HEK293T (cell line): ENCODE measurements around the gene DLX5.

Experiments used
- BHLHE40 ChIP-seq: fragments of 450-650 bp; IDR thresholded peaks from 2 replicates; pipeline ENCODE4 v1.6.1; 2016; ENCODE audit warnings: mild to moderate bottlenecking, moderate library complexity, borderline replicate concordance
- CTBP1 ChIP-seq: fragments of 450-650 bp; IDR thresholded peaks from 2 replicates; pipeline ENCODE4 v1.6.1; 2016; ENCODE audit warnings: borderline replicate concordance
- ELF4 ChIP-seq: fragments of 450-650 bp; IDR thresholded peaks from 2 replicates; pipeline ENCODE4 v1.6.1; 2017; ENCODE audit warnings: antibody characterized with exemption
- FOXA1 ChIP-seq: fragments of 450-650 bp; IDR thresholded peaks from 2 replicates; pipeline ENCODE4 v1.6.1; 2016; ENCODE audit warnings: mild to moderate bottlenecking
- FOXK2 ChIP-seq: fragments of 450-650 bp; IDR thresholded peaks from 2 replicates; pipeline ENCODE4 v1.6.1; 2016; ENCODE audit warnings: mild to moderate bottlenecking
- FOXM1 ChIP-seq: fragments of 450-650 bp; IDR thresholded peaks from 2 replicates; pipeline ENCODE4 v1.6.1; 2017; ENCODE audit warnings: mild to moderate bottlenecking, borderline replicate concordance
- HDGF ChIP-seq: fragments of 450-650 bp; IDR thresholded peaks from 2 replicates; pipeline ENCODE4 v1.6.1; 2017; ENCODE audit warnings: antibody characterized with exemption, borderline replicate concordance
- L3MBTL2 ChIP-seq: fragments of 450-650 bp; conservative IDR thresholded peaks from 2 replicates; pipeline ENCODE4 v1.6.1; 2016; ENCODE audit warnings: mild to moderate bottlenecking
- NFRKB ChIP-seq: fragments of 450-650 bp; IDR thresholded peaks from 2 replicates; pipeline ENCODE4 v1.6.1; 2016; ENCODE audit warnings: mild to moderate bottlenecking, moderate library complexity
- SP1 ChIP-seq: fragments of 450-650 bp; IDR thresholded peaks from 2 replicates; pipeline ENCODE4 v1.6.1; 2017
- SUZ12 ChIP-seq: fragments of 450-650 bp; IDR thresholded peaks from 2 replicates; pipeline ENCODE4 v1.6.1; 2016; ENCODE audit warnings: mild to moderate bottlenecking
- TARDBP ChIP-seq: fragments of 450-650 bp; IDR thresholded peaks from 2 replicates; pipeline ENCODE4 v1.6.1; 2016
- ZNF384 ChIP-seq: fragments of 450-650 bp; IDR thresholded peaks from 2 replicates; pipeline ENCODE4 v1.6.1; 2016

DNA sequence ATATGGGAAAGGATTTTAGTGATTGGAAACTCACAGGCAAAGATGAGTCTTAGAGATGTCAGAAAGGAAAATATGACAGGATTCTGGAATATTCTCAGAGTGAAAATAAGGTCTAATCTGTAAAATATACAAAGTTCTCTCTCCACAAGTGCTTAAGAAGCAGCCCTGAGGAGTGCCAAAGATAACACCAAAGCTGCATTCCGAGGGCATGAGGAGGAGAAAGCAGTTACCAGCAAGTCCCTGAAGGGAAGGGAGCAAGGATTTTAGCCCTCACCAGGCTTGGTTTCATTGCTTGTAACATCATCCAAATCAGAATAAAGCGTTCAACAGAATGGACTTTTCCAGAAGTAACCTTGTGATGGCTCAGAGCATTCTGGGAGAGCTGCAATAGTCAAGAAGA lies 50.6 kb downstream of the DLX5 start:
- no peak for TF ChIP-seq FOXA1
- TF ChIP-seq SP1: no peak
- no peak for TF ChIP-seq ELF4
- TF ChIP-seq HDGF: no peak
- no peak for TF ChIP-seq SUZ12
- TF ChIP-seq FOXK2: no peak
- no peak for TF ChIP-seq BHLHE40
- no peak for TF ChIP-seq FOXM1
- TF ChIP-seq NFRKB: no peak
- no peak for TF ChIP-seq CTBP1
- no peak for TF ChIP-seq L3MBTL2
- TF ChIP-seq TARDBP: no peak
- TF ChIP-seq ZNF384: no peak
